ENCODE measurements around the gene RXFP4.
A peak's percentile ranks its signal among the peaks of the same experiment; 100 is the strongest.
"Not testable (repeated sequence)": the region's sequence is repeated elsewhere in the genome, so short reads cannot be mapped to it uniquely, and the experiment has no call there.

RXFP4 gene

DNA sequence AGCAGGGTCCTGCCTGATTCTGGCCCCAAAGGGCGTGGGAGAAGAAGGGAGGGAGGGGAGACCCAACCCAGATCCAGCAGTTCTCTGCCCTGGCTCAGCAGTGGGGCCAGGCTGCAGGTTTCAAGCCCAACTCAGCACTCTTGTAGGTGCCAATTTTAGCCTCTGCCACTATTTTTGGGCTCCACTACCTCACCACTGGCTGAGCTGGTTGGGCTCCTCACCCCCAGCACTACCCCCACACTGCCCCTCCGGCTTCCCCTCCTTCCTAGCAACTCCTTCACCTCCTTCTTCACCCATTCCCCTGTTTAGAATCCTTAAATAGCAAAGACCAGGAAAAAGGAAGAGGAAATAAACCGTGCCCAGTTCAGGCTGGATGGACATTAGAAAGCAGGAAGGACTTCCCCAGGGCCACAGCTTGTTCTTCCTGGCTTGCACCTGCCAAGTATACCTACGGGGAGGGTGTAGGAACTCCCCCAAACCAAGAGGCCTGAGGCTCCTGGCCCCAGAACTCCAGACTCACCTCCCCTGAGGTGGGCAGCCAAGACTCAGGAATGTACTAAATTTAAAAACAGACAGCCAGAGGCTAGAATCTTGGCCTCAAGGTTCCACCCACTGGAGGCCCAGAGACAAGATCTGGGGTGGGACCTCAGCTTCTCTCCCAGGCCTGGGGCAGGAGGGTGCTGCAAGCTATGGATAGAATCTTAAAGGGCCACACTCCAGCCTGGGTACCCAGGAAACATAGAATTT, 38.3 kb downstream of the RXFP4 start:
- no peak for DNase-seq

- peak; percentile 67 for DNase-seq
Measured at GRCh38 chr1:155981266-155982088, 40.0 kb downstream of the RXFP4 start.

GRCh38 chr1:155982106-155982505, 40.7 kb downstream of the RXFP4 start:
- DNase-seq, result no peak

GRCh38 chr1:155983191-155984024, 42.0 kb downstream of the RXFP4 start:
- DNase-seq, result no peak

- no peak for DNase-seq
Measured at GRCh38 chr1:155984341-155984740, 42.9 kb downstream of the RXFP4 start.

DNA sequence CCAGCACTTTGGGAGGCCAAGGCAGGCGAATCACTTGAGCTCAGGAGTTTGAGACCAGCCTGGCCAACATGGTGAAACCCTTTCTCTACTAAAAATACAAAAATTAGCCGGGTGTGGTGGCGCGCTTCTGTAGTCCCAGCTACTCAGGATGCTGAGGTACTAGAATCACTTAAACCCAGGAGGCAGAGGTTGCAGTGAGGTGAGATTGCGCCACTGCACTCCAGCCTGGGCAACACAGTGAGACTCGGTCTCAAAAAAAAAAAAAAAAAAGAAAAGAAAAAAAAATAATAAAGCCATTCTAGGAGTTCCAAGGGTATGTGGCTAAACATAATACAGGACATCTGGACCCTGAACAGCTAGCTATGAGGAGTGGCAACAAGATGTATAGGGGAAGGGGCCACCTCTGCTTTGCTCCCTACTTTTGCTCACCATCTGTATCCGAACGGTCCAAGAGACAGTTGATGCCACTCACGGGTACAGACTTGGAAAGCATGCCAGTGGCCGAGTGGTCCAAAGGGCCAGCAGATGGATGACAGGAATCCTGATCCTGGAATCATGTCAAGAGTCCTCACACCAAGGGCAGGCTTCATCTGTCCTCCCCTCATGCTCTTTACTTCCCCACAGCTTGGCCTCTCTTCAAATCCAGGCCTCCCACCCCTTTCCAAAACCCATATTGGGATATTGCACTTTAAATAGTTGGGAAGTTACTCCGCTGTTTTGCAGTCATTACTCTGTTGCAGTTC, 43.6 kb downstream of the RXFP4 start:
- DNase-seq, result not testable (repeated sequence)

GRCh38 chr1:155989242-155990004, 48.0 kb downstream of the RXFP4 start:
- peak; percentile 82 for DNase-seq

DNA sequence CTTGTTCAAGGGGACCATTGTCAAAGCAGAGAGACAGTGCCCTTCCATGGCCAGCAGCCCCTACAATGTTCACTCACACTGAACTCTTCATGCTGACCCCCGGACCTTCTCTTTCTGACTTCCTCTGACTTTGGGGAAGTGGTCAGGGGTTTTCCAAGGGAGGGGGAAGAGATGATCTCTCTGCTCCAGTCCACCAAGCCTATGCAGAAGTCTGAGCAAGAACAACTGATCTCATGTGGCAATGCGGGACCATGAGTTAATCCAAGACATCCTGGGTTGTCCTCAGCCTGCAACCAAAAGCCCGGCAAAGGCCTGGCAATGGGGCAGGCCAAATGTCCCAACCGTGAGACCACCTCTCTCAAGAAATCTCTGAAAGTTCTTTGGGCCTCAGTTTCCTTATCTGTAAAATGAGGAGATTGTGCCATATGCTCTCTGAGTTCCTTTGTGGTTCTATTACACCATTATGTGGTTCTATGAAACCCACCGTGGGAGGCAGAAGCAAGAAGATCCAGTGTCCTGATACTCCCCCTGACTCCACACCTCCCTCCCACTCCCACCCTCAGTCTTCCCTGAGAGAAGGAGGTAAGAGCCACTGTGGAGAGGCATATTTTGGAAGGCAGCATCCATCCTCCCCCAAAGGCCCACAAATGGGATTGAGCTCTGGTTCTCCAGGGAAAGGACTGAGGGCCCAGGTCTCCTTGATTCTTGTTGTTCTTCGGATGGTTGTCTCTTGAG, 48.7 kb downstream of the RXFP4 start:
- no peak for DNase-seq
